Suppressor macrophage treated with lipopolysaccharide for 1 hour (primary cell): ENCODE results near the gene TYMP.
"Not testable (repeated sequence)": the region's sequence is repeated elsewhere in the genome, so short reads cannot be mapped to it uniquely, and the experiment has no call there.

Source experiments
- DNase-seq, 3 donors: peaks; one replicate each; pipeline ENCODE4 v3.0.0-alpha.2; 2020 to 2022

TYMP gene

GRCh38 chr22:50523806-50524675 lies 5.8 kb downstream of the TYMP start:
- peak in 1 of 3 donors; percentile 17 for DNase-seq

- no peak for DNase-seq
These were observed 6.4 kb downstream of the TYMP start for GRCh38 chr22:50523458-50523805.

GRCh38 chr22:50522806-50523438 lies 6.9 kb downstream of the TYMP start:
- peak in 1 of 3 donors; percentile 19 for DNase-seq

GRCh38 chr22:50522208-50522805 lies 7.5 kb downstream of the TYMP start:
- no peak for DNase-seq

GRCh38 chr22:50521710-50522109 lies 8.1 kb downstream of the TYMP start:
- no peak for DNase-seq

- no peak for DNase-seq
These were observed 8.9 kb downstream of the TYMP start for GRCh38 chr22:50520826-50521453.

- not testable (repeated sequence) for DNase-seq
These were observed 9.6 kb downstream of the TYMP start for GRCh38 chr22:50520184-50520583.

- no peak for DNase-seq
These were observed 10.7 kb downstream of the TYMP start for GRCh38 chr22:50519151-50519550.

GRCh38 chr22:50518606-50519005 lies 11.2 kb downstream of the TYMP start:
- DNase-seq, result no peak

- DNase-seq, result no peak
These were observed 12.1 kb downstream of the TYMP start for GRCh38 chr22:50517495-50518260.

DNA sequence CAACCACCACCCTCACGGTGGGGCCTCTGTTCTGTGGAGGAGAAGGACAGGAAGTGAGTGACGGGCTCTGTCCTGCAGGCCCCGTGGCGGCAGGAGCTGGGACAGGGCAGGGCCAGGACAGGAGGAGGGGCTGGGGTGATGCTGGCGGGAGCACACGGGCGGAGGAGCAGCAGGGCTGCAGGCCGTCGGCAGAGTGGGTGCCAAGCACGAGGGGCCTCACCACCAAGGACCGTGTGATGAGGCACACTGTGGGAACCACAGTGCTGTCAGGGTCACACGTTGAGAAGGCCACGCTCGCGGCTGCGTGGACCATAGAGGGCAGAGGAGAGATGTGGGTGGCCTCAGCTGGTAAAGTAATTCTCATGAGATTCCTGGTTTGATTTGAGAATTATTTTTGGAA lies 12.9 kb downstream of the TYMP start:
- DNase-seq, result no peak

DNA sequence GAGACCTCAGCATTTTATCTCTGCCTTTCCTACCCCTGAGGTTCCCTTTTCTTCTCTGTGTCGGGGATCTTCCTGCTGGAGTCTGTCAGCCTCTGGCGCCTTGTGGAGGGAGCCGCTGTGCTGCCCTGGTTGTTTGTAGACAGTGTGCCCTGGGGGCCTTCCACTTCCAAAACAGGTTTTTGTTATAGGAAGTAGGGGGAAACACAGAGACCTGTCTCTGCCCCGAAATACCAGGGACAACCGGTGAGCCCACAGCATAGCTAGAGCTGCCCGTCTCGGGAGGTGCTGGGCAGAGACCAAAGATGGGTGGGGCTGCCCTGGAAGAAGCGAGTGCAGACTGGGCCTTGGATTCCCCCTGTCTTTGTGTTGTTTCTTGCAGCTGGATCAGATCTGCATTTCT lies 13.7 kb downstream of the TYMP start:
- DNase-seq, result no peak

DNA sequence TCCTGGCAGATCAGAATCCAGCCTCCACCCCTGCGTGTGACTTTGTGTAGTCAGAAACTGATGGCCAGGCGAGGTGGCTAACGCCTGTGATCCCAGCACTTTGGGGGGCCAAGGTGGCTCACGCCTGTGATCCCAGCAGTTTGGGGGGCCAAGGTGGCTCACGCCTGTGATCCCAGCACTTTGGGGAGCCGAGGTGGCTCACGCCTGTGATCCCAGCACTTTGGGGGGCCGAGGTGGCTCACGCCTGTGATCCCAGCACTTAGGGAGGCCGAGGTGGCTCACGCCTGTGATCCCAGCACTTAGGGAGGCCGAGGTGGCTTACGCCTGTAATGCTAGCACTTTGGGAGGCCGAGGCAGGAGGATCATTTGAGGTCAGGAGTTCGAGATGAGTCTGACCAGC lies 16.6 kb downstream of the TYMP start:
- no peak for DNase-seq

DNA sequence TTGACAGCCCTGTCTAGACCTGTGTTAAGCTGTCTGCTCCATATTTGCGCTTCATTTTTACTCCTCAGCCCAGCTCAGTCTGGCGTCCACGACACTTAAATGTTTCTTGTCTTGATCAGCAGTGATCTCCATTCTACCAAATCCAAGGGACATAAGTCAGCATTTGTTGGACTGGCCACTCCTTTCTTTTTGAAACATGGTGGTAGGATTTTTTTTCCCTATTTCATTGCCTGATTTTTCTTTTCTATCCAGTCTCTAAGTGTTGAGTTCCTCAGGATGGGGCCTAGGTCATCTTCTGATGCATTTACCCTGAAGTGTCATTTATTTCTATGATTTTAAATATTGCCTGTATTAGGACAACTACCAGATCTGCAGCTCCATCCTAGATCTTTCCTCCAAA lies 20.9 kb downstream of the TYMP start:
- DNase-seq, result no peak

GRCh38 chr22:50507991-50508884 lies 21.6 kb downstream of the TYMP start, which contains the start of gene NCAPH2:
Gene NCAPH2, plus strand, starts transcription at chr22:50508224. Its CDS starts 114 bp downstream, at chr22:50508338.
- DNase-seq, result peak in 2 of 3 donors; percentile 99 to 100

DNA sequence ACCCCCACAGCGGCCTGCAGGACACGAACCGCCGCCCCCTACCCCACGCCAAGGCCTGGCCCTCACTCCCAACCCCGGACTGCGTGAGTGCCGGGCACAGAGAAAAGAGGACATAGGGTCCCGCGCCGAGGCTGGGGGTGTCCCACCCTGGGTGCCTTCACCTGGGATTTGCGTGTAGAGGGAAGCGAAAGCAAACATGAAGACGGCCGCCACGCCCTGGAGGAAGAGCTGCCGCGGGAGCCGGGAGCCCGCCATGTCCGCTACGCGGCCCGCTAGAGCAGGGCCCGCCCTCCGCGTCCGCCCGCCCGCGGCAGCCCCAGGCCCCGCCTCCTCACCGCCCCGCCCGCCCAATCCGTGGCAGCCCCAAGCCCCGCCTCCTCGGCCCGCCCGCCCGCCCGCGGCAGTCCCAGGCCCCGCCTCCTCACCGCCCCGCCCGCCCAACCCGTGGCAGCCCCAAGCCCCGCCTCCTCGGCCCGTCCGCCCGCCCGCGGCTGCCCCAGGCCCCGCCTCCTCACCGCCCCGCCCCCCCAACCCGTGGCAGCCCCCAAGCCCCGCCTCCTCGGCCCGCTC lies 22.3 kb downstream of the TYMP start, which contains the start of gene LMF2:
LMF2 (minus strand) TSS at position 282 of the 570 bp plus-strand sequence; CDS start at position 255, 27 bp downstream.
- peak in 1 of 3 donors; percentile 100 for DNase-seq

GRCh38 chr22:50506611-50507420 lies 23.0 kb downstream of the TYMP start:
- no peak for DNase-seq

DNA sequence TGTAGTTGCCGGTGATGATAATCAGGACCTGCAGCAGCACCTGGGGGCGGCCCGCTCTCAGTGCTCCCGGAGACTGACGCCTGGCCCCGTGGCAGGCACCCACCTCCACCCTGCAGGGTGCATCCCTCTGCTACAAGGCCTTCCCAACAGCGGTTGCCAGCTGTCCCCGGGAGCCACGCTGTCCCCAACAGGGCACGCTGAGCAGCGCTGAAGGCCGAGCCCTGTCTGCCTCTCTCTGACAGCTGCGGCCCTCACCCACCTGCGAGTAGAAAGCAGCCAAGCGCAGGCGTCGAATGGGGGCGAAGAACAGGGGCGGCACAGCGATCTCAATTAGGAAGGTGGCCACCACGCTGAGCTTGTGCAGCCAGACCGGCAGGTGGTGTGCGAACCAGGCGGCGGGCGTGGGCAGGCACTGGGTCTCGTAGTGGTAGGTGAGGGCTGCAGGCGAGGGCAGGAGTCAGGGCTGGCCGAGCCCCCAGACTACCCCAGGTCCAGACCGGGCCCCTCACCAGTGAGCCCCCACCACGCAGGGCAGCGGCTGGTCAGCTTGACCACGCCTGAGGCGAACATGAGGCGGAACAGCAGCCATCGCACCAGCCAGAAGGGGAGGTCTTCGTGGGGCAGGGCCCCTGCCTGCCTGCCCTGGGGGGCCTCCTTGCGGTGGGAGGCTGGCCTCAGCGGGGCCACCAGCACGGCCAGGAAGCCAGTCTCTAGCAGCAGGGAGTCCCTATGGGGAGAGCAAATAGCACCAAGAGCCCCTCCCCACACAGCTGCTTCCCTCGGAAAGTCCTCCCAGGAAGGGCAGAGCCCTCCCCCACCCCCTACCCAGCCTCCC lies 23.8 kb downstream of the TYMP start:
- no peak for DNase-seq

DNA sequence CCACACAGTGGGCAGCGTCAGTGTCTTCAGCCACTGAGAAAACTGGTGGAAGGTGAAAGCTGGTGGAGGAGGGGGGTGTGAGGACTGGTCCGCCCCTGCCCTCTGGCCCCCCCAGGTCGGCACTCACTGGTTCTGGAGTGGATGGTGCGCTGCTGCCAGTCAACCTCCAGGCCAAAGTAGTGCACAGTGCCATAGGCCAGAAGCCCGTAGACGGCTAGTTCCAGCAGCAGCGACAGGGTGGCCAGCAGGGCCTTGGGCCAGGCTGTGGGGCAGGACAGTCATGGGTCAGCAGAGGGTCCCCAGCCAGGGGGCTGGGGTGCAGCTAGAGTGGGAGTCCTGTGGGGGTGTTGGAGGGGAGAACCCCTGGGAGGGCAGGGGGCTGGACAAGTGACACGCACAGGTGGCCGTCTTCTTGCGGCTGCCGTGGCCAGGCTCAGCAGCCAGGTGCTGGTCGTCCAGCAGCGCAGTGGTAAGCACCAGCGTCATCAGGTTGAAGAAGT lies 24.5 kb downstream of the TYMP start:
- DNase-seq, result no peak
